ENCODE measurements around the gene KRT10.

KRT10 gene

GRCh38 chr17:40848583-40849235, 26.3 kb upstream of the KRT10 start:
- ChIA-PET POLR2A (no interaction called here), CTCF (interaction anchor here (0.9 to 2.0 kb wide), 4 partner anchors 8 to 814 kb away, joined by 3 to 5 read pairs (median 4); no protein-coding TSS in a partner anchor)
- TF ChIP-seq CTCF (IDR thresholded peaks at IDR 0.05; ENCODE audit: control extremely low read depth, extremely low read depth, low read depth, missing control alignments) = no peak

GRCh38 chr17:40846515-40847144, 24.2 kb upstream of the KRT10 start:
- no peak for DNase-seq (ENCODE audit: extremely low spot score)
- no peak for TF ChIP-seq CTCF (IDR thresholded peaks at IDR 0.05; ENCODE audit: control extremely low read depth, extremely low read depth, low read depth, missing control alignments)
- POLR2A ChIA-PET = no interaction called here
- CTCF ChIA-PET = interaction anchor here (1.1 to 2.1 kb wide), 4 partner anchors 9 to 705 kb away, joined by 3 to 11 read pairs (median 4); no protein-coding TSS in a partner anchor

More at GRCh38 chr17:40848583-40849235, 26.3 kb upstream of the KRT10 start:
- DNase-seq (ENCODE audit: extremely low spot score) = no peak

- no peak for DNase-seq (ENCODE audit: extremely low spot score)
- ChIA-PET CTCF (interaction anchor here (1.4 to 2.1 kb wide), 2 partner anchors 11 to 819 kb away, joined by 5 to 11 read pairs; no protein-coding TSS in a partner anchor), POLR2A (no interaction called here)
- TF ChIP-seq CTCF (IDR thresholded peaks at IDR 0.05; ENCODE audit: control extremely low read depth, extremely low read depth, low read depth, missing control alignments) = no peak
These were observed 22.3 kb upstream of the KRT10 start for GRCh38 chr17:40844671-40845107.

GRCh38 chr17:40843242-40843641, 20.8 kb upstream of the KRT10 start:
- ChIA-PET POLR2A (interaction anchor here (0.6 kb wide), 1 partner anchor 308 kb away, joined by 4 read pairs; no protein-coding TSS in a partner anchor), CTCF (interaction anchor here (1.3 to 1.9 kb wide), 5 partner anchors 9 to 823 kb away, joined by 4 to 6 read pairs (median 5); no protein-coding TSS in a partner anchor)
- no peak for DNase-seq (ENCODE audit: extremely low spot score)
- TF ChIP-seq CTCF (IDR thresholded peaks at IDR 0.05; ENCODE audit: control extremely low read depth, extremely low read depth, low read depth, missing control alignments) = no peak

- TF ChIP-seq CTCF (IDR thresholded peaks at IDR 0.05; ENCODE audit: control extremely low read depth, extremely low read depth, low read depth, missing control alignments) = no peak
- ChIA-PET CTCF (interaction anchor here (1.2 kb wide), 1 partner anchor 11 kb away, joined by 3 read pairs; no protein-coding TSS in a partner anchor), POLR2A (no interaction called here)
- no peak for DNase-seq (ENCODE audit: extremely low spot score)
These were observed 18.8 kb upstream of the KRT10 start for GRCh38 chr17:40841246-40841645.

- no peak for DNase-seq (ENCODE audit: extremely low spot score)
- TF ChIP-seq CTCF (IDR thresholded peaks at IDR 0.05; ENCODE audit: control extremely low read depth, extremely low read depth, low read depth, missing control alignments) = no peak
- ChIA-PET POLR2A (no interaction called here), CTCF (interaction anchor here (0.8 to 1.0 kb wide), 2 partner anchors 22 to 824 kb away, joined by 3 read pairs; no protein-coding TSS in a partner anchor)
These were observed 16.8 kb upstream of the KRT10 start for GRCh38 chr17:40839194-40839593.
